Measurements from ENCODE around the gene SDF2L1.
"Not testable (repeated sequence)": the region's sequence is repeated elsewhere in the genome, so short reads cannot be mapped to it uniquely, and the experiment has no call there.

Gene SDF2L1

GRCh38 chr22:21636629-21637218, 5.4 kb upstream of the SDF2L1 start:
- DNase-seq (ENCODE audit: low read depth in 3 of 3), result no peak

GRCh38 chr22:21637450-21637849, 4.7 kb upstream of the SDF2L1 start:
- not testable (repeated sequence) for DNase-seq (ENCODE audit: low read depth in 3 of 3)

DNA sequence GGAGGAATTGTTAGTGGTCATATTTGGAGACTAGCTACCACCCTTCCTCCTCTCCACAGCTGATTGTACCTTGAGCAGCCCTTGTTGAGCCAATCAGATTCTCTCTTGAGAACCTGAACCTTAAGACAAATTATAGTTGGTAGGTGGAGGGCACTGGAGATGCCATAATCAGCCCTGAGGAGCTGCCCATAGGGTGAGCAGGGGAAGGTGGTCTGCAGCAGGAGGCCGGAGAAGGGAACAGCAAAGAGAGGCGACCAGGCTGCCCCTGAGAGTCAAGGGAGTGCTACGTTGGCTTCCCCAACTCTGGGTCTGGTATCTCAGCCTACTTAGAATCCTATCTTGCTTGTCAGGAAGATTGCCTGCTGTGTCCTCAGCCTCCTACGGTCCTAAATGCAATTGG, 2.7 kb upstream of the SDF2L1 start:
- no peak for DNase-seq (ENCODE audit: low read depth in 3 of 3)

DNA sequence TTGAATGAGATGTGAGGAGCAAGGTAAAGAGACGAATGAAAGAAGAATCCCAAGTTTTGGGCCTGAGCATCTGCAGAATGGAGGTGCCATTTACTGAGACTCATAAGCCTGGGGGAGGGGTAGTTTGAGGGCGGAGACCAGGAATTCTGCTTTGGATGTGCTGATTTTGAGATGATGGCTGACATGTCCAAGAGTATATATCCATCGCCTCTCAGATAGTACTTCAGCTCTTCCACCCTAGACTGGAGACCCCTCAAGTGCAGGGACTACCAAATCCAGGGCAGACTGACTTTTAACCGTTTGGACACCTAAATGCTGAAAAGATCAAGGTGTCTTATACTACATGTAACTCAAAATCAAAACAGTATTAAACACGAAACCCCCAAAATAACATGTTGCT, 1.3 kb upstream of the SDF2L1 start:
- no peak for DNase-seq (ENCODE audit: low read depth in 3 of 3)

DNA sequence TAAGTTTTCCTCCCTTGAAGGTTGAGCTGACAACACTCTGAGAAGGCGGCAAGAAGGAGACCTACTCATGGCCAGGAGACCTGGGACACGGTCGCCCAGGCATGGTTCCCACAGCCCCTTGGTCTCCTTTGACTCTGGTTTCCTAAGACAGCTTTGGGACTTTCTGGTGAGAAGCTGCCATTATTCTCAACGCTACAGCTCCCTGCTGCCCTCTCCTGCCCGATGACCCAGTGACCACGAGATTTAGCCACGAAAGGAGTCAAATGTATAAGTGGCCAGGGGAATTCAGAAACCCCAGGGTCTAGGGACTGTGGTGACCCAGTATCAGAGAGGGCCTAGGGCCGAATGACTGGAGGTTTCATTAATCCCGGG, 699 bp upstream of the SDF2L1 start:
- no peak for DNase-seq (ENCODE audit: low read depth in 3 of 3)

- peak in 1 of 3 experiments; percentile 66 for DNase-seq (ENCODE audit: low read depth in 3 of 3)
These were observed 714 bp downstream of the SDF2L1 start for GRCh38 chr22:21642584-21643448.

DNA sequence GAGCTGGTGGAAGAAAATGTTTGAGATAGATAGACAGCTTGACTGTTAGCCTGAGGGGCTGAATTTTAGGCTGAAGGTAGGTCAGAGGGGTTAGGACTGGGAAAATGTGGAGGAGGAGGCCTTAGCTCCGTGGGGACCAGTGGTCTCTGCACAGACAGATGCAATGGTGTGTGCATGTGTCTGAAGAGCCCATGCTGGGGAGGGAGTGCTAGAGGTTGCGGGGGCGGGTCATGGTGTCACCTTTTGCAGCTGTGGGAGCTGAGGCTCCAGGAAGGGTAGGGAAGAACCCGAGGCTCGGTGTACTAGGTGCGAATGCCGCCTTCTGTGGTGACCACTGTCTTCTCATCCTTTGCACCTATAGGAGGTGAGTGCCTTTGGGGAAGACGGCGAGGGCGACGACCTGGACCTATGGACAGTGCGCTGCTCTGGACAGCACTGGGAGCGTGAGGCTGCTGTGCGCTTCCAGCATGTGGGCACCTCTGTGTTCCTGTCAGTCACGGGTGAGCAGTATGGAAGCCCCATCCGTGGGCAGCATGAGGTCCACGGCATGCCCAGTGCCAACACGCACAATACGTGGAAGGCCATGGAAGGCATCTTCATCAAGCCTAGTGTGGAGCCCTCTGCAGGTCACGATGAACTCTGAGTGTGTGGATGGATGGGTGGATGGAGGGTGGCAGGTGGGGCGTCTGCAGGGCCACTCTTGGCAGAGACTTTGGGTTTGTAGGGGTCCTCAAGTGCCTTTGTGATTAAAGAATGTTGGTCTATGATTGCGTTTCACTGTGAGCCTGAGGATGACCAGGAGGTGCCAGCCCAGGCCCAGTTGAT, 1.6 kb downstream of the SDF2L1 start:
- no peak for DNase-seq (ENCODE audit: low read depth in 3 of 3)

- not testable (repeated sequence) for DNase-seq (ENCODE audit: low read depth in 3 of 3)
These were observed 3.4 kb downstream of the SDF2L1 start for GRCh38 chr22:21645513-21645912.

DNA sequence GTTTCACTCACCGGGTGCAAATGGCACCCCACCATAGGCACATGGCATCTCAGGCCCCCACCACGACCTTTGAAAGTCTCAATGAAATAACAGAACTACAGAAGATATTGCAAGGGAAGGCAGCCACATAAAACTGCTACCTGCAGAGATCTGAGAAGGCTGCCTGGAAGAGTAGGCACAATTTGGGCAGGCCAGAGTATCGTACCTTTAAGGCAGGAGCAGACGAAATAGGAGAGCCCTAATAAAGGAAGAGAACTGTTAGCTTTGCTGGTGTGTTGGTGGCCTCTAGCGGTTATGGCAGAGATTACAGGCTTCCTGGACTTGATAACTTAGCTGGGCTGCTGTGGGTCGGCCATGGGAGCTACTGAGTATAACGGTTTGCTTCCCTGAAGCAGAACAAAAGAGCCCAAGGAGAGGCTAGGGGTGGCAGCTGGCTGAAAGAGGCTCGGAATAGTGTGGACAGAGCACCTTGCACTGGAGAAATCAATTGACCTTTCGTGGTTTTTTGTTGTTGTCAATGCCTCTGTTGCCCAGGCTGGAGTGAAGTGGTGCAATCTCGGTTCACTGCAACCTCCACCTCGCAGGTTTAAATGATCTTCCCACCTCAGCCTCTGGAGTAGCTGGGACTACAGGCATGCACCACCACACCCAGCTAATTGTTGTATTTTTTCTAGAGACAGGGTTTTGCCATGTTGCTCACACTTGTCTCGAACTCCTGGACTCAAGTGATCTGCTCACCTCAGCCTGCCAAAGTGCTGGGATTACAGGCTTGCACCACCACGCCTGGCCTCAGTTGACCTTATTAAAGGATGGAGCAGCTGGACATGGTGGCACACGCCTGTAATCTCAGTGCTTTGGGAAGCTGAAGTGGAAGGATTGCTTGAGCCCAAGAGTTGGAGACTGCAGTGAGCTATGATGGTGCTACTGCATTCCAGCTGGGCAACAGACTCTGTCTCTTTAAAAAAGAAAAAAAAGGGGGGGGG, 4.8 kb downstream of the SDF2L1 start:
- peak in 2 of 3 experiments; percentile 59 to 74 for DNase-seq (ENCODE audit: low read depth in 3 of 3)

DNA sequence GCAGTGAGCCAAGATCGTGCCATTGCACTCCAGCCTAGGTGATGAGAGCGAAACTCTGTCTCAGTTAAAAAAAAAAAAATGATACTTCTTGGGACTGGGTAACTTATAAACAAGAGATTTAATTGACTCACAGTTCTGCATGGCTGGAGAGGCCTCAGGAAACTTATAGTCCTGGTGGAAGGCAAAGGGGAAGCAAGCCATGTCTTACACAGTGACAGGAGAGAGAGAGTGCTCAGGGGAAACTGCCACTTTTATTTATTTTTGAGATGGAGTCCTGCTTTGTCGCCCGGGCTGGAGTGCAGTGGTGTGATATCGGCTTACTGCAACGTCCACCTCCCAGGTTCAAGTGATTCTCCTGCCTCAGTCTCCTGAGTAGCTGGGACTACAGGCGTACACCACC, 8.2 kb downstream of the SDF2L1 start:
- DNase-seq (ENCODE audit: low read depth in 3 of 3), result no peak

- no peak for DNase-seq (ENCODE audit: low read depth in 3 of 3)
These were observed 8.9 kb downstream of the SDF2L1 start for GRCh38 chr22:21650823-21651520.

- DNase-seq (ENCODE audit: low read depth in 3 of 3), result no peak
These were observed 9.5 kb downstream of the SDF2L1 start for GRCh38 chr22:21651521-21652009.

DNA sequence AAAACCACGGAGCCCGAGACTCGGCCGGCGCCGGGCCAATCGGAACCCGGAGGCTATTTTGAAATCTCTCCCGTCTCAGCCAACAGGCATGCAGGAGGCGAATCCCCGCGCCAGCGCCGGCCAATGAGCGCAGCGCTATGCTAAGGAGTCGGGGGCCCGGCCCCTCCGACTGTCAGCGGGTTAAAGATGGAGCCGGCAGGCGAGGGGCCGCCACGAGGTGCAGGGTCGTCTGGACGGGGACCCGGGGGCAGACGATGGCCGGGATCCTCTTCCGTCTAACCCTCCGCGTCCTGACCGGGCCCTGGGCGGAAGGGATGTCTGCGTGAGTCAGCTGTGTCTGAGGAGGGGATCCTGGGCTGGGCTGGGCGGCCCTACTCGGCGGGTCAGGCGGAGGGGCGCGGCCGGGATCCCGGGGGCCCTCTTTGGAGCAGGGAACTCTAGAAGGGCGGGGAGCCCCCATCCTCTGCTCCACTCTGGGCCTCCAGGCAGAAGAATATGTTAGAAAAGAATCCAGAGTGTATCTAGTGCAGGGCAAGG, 10.0 kb downstream of the SDF2L1 start:
- peak; percentile 72 to 90 (median 78) for DNase-seq (ENCODE audit: low read depth in 3 of 3)

DNA sequence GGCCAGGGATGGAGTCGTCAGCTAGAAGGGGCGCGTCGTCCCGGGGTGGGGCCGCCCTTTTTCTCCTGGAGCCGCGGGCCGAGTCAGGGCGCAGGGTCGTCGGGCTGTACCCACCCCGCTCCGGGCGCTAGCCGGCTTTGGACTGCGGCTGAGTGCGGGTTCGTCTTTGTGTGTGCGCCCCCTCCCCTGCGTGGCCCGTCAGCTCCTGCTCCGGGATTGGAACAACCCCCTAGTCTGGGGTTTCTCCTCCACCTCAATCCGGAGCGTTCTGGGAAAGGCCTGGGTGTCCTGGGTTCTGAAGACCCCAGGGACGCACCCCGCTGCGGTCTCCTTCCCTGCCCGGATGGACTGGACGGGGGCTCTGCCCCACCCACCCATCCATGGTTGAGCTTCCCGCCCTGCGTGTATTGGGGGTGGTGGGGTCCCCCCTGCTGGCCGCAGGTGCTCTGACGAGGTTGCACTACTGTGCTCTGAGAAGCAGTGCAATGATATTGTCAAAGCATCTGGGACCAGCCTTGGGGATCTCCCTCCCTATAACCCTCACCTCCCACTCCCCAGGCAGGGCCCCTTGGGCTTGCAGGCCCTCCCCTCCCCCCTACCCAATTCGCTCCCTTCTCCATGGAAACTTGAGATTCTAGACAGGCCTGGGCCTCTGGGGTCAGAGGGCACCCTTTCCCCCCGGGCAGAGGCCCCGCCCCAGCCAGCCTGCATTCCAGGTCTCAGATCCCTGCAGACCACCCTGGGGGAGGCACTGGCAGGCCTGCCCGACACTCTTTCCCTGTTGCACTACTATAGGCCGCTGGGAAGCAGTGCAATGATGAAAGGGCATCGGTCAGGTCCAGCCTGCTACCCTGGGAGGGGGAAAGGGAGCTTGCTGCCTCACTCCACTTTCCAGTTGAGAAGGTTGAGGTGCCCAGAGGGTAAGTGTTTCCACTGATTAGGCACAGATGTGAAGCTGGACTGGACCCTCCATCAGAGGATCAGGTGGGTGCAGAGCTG, 10.7 kb downstream of the SDF2L1 start:
- no peak for DNase-seq (ENCODE audit: low read depth in 3 of 3)

GRCh38 chr22:21657020-21657359, 14.9 kb downstream of the SDF2L1 start:
- no peak for DNase-seq (ENCODE audit: low read depth in 3 of 3)

DNA sequence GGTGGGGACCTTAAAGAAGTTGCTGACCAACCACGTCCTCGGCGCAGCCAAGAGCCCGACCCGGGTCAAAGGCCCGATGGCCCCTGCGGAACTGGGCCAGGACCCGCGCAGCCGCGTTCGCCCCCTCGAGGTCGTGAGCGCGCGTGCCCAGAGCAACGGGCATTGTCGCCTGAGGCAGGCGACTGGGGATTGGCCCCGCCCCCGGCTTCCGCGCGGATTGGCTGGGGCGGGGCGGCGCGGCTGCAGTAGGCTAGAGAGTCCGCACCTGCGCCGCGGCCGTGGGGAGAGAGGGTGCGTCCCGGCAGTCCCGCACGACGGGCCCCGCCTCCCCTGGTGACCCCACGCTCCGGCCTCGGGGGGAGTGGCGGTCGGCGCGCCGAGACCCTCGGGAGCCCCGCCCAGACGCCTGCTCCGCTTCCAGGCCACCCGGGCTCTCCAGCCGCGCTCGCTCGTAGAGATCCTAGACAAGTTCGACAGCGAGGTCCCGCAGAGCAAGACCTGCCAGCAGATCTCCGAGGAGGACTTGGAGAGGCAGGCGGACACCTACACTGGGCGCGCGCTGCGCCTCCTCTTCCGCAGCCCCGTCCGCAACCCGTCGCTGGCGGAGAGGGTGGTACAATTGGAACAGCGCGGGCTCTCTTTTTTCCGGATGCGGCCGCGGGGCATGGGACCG, 15.4 kb downstream of the SDF2L1 start:
- peak; percentile 58 to 79 (median 65) for DNase-seq (ENCODE audit: low read depth in 3 of 3)

DNA sequence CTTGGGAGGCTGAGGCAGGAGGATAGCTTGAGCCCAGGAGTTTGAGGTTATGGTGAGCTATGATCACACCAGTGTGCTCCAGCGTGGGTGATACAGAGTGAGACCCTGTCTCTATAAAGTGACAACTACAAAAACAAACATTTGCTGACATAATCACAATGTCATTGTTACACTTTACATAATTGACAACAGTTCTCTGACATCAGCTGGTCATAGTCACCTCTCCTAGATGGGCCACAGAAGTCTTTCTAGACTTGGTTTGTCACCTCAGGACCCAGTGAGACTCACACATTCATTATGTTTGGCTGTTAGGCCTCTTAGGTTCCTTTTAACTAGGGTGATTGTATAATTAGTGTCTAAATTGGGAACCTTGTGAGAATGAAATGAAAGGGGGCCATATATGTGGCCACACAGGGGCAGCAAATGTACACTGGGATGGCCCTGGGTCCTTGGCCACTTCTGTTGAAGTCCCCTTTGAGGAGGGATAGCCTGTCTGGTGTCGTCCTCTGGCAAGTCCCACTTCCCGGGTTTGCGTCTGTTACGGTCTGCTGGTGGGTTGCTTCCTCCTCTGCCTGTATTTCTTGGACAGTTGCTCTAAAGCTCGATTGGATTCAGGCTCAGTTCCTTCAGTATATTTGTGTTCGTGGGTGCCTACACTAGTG, 17.9 kb downstream of the SDF2L1 start:
- no peak for DNase-seq (ENCODE audit: low read depth in 3 of 3)

DNA sequence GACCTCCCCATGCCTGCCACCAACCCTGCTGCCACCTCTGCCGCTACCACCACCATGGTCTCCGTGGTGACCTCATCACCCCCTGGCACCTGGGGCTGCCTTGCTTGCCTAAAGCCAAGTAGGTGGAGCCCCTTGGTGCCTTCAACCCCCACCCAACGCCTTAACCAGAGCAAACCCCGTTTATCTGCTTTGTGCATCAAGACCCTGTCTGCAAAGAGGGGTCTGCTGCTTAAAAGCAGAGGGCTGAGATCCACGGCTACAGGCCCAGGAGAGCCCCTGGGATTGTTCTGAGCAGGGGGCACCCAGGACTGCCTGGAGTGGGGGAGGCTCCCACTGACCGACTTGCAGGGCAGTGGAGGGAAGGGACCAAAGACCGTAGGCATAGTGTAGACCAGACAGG, 18.8 kb downstream of the SDF2L1 start:
- no peak for DNase-seq (ENCODE audit: low read depth in 3 of 3)

Data from stimulated activated CD4-positive, alpha-beta T cell treated with anti-CD3 and anti-CD28 coated beads, TNF-alpha, amount 100 ng/mL, for 24 hours (primary cell).